Ishikawa (cell line): ENCODE measurements around the gene FAM98C.

Experiments used
- CEBPB ChIP-seq: IDR thresholded peaks from 2 replicates; pipeline ENCODE4 v1.6.1; 2012
- CREB1 ChIP-seq: IDR thresholded peaks from 2 replicates; pipeline ENCODE4 v1.6.1; 2012; ENCODE audit warnings: low read depth
- EGR1 ChIP-seq: IDR thresholded peaks from 2 replicates; pipeline ENCODE4 v1.6.1; 2012
- EP300 ChIP-seq: IDR thresholded peaks from 2 replicates; pipeline ENCODE4 v1.6.1; 2012; ENCODE audit warnings: borderline replicate concordance
- FOXM1 ChIP-seq: IDR thresholded peaks from 2 replicates; pipeline ENCODE4 v1.6.1; 2012; ENCODE audit warnings: low read depth, borderline replicate concordance
- MAX ChIP-seq: IDR thresholded peaks from 2 replicates; pipeline ENCODE4 v1.6.1; 2012
- NFIC ChIP-seq: IDR thresholded peaks from 2 replicates; pipeline ENCODE4 v1.6.1; 2012
- RAD21 ChIP-seq: IDR thresholded peaks from 2 replicates; pipeline ENCODE4 v1.6.1; 2012; ENCODE audit warnings: low read depth
- REST ChIP-seq: IDR thresholded peaks from 2 replicates; pipeline ENCODE4 v1.6.1; 2012; ENCODE audit warnings: low read depth, mild to moderate bottlenecking
- TAF1 ChIP-seq: IDR thresholded peaks from 2 replicates; pipeline ENCODE4 v1.6.1; 2012; ENCODE audit warnings: low read depth, mild to moderate bottlenecking
- TCF12 ChIP-seq: IDR thresholded peaks from 2 replicates; pipeline ENCODE4 v1.6.1; 2012; ENCODE audit warnings: low read depth
- TEAD4 ChIP-seq: IDR thresholded peaks from 2 replicates; pipeline ENCODE4 v1.6.1; 2012
- USF1 ChIP-seq: IDR thresholded peaks from 2 replicates; pipeline ENCODE4 v1.6.1; 2012
- YY1 ChIP-seq: IDR thresholded peaks from 2 replicates; pipeline ENCODE4 v1.6.1; 2012; ENCODE audit warnings: low read depth
- ZBTB7A ChIP-seq: IDR thresholded peaks from 2 replicates; pipeline ENCODE4 v1.6.1; 2012; ENCODE audit warnings: low read depth

Gene FAM98C

GRCh38 chr19:38384209-38385027 is 18.5 kb upstream of the FAM98C start:
- TF ChIP-seq CEBPB (no peak), EP300 (no peak), TEAD4 (no peak), EGR1 (no peak), FOXM1 (no peak), USF1 (no peak), REST (no peak), ZBTB7A (no peak), NFIC (no peak), RAD21 (no peak), TAF1 (no peak), TCF12 (no peak), MAX (no peak)

GRCh38 chr19:38385057-38385803 is 17.7 kb upstream of the FAM98C start:
- no peak for TF ChIP-seq CEBPB
- no peak for TF ChIP-seq FOXM1
- no peak for TF ChIP-seq CREB1
- TF ChIP-seq TEAD4: no peak
- TF ChIP-seq TAF1: no peak
- no peak for TF ChIP-seq RAD21
- TF ChIP-seq MAX: no peak
- no peak for TF ChIP-seq YY1
- no peak for TF ChIP-seq EGR1
- TF ChIP-seq NFIC: no peak
- TF ChIP-seq EP300: no peak

- TF ChIP-seq RAD21 (no peak), CEBPB (no peak), USF1 (no peak), EGR1 (no peak), ZBTB7A (no peak), FOXM1 (no peak), TCF12 (no peak), TAF1 (no peak), CREB1 (no peak), EP300 (no peak), NFIC (no peak), MAX (no peak), YY1 (no peak), REST (no peak), TEAD4 (no peak)
Measured at GRCh38 chr19:38385804-38386257, 17.1 kb upstream of the FAM98C start.

GRCh38 chr19:38386300-38386970 is 16.5 kb upstream of the FAM98C start:
- no peak for TF ChIP-seq TAF1
- TF ChIP-seq USF1: no peak
- TF ChIP-seq RAD21: no peak
- TF ChIP-seq CREB1: no peak
- TF ChIP-seq TCF12: no peak
